Urothelium cell line (cell line): Measurements from ENCODE around the gene TAS2R41.
A peak's percentile ranks its signal among the peaks of the same experiment; 100 is the strongest.

Experiments
- DNase-seq: peaks from one replicate; pipeline ENCODE4 v3.0.0; 2011; ENCODE audit warnings: low spot score, mixed read lengths
- FAIRE-seq: peaks from 2 replicates; lab custom pipeline; 2011; peaks lifted over from hg19 to GRCh38; lab: Jason Lieb, UNC

TAS2R41 gene

DNA sequence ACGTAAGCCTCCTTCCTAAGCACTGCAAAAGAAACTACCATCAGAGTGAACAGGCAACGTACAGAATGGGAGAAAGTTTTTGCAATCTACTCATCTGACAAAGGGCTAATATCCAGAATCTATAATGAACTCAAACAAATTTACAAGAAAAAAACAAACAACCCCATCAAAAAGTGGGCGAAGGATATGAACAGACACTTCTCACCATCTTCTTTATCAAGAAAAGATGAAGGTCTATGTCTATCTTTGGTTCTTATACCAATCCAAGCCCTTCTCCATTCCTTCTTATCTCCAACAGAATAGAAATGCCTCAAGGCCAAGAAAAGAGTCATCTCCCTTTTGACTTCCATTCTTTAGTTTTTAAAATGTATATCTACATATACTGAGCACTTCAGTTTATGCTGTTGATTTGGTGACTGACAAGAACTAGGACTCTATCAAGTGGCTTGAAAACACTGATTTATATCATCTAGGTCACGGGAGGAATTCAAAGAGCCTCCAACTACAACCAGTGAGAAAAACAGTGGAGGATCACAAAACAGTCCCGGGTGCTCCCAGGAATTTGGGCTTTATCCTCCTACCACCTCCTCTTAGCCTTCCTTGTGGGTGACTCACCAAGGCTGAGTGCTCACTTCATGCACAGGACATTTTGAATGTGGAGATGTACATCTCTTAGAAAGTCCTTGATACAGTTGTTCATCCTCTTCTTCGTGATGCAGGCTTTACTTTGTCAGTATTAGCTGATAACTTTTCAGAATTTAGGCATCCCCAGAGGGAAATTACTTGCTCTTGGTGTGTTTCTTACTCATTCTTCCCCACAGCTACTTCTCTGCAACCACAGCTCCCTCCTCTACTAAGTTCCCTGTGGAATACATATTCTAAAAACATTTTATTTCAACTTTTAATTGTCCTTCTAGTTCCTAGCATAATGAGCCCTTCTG is 15.4 kb downstream of the TAS2R41 start:
- no peak for FAIRE-seq
- DNase-seq: peak; percentile 12

DNA sequence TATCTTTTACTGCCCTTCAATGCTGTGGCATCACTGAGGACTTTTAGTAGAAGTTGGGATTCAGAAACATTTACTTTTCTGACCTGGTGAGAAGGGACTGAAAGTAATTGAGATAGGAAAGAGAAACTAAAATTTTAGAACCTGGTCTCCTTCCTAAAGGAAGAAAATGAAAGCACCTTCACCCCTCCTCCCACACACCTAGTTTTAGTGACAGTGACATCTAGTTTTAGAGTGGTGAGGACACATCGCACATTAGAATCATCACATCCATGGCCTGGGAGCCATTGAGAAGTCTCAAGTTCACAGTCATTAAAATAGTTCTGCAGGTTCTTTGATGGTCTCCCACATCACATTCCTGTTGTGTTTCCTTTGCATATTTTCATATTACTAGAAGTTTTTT is 16.1 kb downstream of the TAS2R41 start:
- DNase-seq: no peak
- no peak for FAIRE-seq

DNA sequence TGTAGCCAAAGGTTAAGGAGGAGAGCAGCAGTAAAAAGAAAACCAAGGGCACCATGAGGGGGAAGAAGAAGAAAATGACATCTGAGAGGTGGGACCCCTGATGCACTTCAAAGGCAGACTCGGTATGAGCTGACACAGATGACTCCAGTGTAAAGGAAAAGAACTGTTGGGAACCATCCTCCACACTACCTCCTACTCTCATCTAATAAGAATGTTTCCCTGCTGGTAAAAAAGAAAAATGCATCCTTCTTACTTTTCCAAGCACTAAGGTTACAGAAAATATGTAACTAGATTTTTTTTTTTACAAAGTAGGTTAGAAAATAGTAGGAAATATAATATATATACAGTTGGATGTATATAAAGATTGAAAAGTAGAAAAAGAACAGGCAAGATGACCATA is 16.9 kb downstream of the TAS2R41 start:
- FAIRE-seq (no peak), DNase-seq (no peak)

DNA sequence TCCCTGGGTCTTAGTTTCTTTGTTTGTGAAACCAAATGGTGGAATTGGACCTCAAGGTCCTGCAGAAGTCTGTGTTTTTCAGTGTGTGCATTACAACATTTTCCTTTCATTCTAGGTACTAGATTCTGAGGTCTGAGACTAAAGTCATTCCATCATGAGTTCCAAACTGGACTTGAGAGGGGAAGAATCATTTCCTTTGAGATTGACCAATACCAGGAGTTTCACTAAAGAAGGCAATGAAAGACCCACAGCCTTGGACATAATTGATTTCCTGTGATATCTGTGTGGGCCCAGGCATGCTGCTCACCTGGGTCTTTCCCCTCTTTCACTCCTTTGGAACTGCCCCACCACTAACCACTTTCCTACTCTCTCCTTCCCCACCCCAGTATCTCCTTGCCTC is 18.2 kb downstream of the TAS2R41 start:
- FAIRE-seq (no peak), DNase-seq (no peak)

DNA sequence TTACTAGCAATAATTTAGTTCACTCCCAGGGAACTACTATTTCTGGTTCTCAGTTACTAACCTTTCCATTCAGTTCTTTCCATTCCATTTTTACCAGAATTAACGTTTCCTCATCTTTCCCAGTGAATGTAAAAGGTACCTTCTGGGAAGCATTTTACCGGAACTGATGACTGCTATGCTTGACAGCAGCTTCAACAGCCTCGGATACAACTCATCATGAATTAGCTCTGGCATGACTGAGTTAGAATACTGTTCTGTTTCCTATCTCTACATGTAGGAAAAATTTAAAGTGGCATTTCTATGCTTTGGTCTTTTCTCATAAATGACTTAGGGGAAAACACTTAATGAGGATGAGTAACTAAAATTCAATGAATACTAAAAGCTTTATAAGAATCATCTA is 18.6 kb downstream of the TAS2R41 start:
- no peak for DNase-seq
- FAIRE-seq: no peak

DNA sequence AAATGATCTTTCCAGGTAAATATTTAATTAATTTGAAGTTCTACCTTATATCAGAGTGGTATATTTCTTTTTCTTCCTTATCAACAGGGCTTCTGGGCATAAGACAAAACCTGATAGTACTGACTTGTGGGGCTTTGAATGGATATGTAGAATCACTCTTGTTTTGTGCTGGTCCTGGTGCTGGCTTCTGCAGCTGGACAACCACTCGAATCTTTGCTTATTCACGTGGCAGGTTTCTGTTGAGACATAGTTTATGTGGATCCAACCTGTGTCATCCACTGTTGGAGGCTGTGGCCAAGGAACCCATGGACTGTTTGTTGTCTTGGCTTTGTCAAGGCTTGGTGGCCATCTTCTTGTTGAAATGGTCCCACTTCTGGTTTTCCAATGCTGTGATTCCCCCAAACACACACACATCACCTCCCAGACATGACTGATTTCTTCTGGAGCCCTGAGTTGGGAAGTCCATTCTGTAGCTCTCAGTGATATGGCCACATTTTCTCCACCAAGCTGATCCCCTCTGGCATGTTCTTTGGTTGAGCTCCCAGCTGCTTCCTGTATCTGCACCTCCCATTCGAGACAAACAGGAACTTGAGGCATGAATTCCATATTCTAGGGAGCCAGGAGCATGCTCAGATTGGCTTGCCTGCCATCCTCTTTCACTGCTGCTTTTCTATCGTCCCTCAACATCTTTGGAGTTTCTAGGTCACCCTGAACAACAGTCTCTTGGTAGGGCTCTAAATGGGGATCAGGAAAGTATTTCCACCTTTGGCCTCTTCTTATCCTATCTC is 19.5 kb downstream of the TAS2R41 start:
- no peak for FAIRE-seq

DNA sequence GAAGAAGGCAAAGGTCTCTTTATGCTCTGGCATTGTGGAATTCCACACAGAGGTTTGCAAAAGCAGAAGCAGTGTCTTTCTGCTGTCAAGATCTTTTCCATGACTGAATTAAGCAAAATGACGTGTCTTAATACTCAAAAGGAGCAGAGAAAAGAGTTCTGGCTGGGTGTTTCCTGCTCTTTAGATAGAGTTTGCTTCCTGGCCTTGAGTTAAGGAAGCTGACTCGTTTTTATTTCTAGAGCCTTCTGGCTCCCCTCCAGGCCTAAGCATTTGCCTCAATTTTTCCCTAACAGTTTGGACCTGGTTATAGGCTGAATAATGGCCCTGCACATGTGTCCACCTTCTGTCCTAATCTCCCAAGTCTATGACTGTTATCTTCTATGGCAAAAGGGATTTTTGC is 21.6 kb downstream of the TAS2R41 start:
- FAIRE-seq: no peak
- DNase-seq: no peak

More for the DNA sequence above, 19.5 kb downstream of the TAS2R41 start:
- DNase-seq: no peak

DNA sequence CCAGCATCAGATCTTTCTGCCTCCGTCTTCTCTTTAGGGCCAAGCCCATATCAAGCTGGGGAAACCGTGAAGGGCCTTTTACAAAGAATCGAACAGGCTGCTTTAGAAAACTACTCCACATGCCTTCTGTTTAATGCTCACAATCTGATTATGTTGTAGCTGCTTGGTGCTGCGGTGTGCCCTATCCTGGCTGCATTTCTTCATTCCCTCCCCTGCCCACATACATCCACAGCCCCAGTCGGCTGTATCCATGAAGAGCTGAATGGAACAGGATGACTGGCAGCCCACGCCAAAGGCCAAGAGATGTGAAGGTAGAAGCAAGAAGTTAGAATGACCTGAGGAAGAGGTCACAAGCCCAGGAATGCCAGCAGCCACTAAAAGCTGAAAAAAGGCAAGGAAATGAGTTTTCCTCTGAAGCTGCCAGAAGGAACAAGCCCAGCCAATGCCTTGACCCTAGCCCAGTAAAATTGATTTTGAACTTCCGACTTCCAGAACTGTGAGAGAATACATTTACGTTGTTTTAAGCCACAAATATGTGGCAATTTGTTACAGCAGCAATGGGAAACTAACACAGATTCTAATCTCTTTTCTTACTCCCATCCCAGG is 22.2 kb downstream of the TAS2R41 start:
- FAIRE-seq (no peak), DNase-seq (no peak)

DNA sequence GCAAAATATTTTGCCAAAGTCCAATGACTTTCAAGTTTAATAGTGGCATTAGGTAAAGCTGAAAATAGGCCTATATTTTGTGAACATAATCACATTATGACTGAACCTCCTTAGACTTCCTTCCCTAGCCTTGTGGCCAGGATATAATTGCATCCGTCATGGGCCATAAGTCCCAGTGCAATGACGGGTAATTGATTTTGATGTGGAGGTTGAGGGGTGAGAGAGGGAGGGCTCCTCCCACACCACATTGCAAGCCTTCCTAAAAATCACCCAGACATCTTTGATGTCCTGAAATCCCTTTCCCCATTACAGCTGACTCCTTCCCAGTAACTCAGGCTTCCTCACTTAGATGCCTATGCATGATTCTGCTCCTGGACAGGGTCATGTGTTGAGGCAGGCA is 25.6 kb downstream of the TAS2R41 start:
- no peak for FAIRE-seq
- no peak for DNase-seq

DNA sequence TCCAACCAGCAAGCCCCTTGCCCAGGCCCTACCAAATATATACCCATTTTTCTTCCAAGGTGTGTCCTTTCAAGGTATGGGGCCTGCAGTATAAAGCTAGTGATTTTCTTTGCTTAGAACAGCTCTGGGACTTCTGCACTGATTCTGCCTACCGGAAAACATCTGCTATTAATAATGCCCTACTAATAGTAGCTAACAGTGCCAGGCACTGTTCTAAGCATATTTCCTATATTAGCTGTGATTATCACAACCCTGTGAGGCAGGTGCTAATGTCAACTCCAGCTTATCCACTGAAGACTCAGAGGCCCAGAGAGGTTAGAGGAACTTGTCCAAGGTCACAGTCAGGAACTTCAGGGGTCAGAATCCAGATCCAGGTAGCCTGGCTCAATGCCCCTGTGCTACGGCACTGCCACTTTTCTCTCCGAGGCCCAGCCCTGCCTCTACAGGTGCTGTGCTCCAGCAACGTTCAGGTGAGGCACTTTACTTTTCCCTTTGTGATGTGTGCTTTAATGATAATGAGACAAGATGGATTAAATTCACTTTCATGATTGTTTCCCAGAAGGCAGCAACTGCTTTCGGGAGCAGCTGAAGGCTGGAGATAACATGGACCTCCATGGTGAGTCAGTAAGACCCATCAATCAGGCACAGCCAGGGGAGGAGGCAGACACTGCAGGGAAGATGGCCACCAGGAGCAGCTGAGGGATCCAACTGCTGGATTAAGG is 26.7 kb downstream of the TAS2R41 start:
- DNase-seq (no peak), FAIRE-seq (no peak)

DNA sequence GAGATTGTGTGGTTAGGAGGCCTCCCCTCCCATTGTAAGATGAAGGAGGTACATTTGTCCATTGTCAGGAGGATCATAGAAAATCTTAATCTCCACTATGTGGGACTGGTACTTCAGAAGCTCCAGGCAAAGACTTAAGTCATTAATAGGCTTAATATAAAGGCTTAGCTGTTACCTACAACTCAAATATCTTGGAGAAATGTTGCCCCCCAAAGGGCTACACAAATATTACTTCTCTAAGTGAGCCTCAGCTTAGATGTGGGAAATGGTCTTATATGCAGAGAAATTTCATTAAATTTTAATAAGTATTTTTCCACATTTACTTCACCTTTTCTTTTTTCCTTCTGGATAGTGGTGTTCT is 27.2 kb downstream of the TAS2R41 start:
- FAIRE-seq: no peak
- DNase-seq: no peak

DNA sequence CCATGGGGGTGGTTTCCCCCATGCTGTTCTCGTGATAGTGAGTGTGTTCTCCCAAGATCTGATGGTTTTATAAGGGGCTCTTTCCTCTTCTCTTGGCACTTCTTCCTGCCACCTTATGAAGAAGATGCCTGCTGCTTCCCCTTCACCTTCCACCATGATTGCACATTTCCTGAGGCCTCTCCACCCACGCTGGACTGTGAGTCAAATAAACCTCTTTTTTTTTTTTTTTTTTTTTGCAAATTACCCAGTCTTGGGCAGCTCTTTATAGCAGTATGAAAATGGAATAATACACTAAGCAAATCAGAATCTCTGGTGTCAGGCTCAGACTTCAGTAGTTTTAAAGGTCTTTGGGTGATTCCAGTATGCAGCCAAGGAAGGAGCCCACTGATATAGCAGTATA is 28.2 kb downstream of the TAS2R41 start:
- FAIRE-seq (no peak), DNase-seq (no peak)

DNA sequence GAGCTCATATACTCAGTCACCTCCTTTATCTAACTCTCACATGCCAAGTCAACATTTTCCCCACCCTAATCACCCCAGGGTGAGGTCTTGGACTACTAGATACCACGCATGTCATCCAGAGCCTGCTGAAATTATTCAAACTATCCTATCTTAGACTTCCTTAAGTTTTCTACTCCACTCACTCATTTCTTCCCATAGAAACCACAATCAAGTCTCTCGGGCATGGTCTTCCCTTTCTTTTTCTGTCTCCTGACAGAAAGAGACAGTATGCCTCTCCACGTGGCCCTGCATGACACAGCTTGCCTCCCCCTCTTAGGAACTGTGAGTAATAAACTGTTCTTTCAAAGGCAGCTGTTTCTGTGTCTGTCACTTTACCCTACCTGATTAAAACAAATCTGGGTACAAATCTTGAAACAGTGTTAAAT is 29.4 kb downstream of the TAS2R41 start:
- DNase-seq (no peak), FAIRE-seq (no peak)

DNA sequence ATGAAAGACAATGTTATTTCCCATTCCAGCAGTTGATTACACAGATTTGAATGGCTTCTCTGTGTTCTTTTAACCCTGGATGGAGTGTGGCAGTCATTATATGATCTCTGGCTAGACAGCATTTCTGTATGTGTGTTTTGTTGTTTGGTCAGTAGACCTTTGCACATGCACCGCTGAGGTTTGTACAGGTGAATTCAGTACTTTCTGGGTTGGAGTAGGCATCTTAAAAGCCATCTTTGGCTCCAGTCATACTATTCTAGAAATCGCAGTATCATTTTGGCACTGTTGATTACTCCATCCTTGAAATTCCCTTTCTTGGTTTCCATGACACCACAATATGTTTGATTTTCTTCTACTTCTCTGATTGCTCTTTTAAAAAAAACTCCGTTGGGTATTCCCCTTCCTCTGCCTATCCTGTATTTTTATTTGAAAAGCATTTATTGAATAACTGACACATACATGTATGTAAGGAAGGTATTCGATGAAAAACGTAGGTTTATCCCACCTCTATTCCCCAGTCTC is 29.9 kb downstream of the TAS2R41 start:
- no peak for FAIRE-seq
- DNase-seq: no peak

DNA sequence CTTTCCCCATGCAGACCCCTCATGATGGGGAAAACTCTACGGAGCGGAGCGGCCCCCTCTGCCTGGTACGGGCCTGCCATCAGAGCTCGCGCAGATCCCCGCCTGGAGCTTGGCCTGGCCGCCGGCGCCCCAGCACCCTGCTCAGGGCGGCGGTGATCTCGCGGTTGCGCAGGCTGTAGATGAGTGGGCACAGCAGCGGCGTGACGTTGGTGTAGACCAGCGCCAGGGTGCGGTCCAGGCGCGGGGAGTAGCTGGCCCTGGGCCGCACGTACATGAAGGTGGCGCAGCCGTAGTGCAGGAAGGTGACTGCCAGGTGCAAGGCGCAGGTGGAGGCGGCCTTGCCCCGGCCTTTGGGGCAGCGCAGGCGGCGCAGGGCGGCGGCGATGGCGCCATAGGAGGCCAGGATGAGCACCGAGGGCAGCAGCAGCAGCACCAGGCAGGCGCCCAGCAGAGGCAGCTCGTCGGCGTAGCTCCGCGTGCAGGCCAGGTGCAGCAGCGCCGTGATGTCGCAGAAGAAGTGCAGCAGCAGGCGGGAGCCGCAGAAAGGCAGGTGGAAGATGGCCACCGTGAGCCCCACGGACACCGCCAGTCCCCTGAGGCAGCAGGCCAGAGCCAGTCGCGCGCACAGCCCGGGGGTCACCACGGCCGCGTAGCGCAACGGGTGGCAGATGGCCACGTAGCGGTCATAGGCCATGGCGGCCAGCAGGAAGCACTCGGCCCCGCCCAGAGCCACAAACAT is 33.4 kb downstream of the TAS2R41 start:
- FAIRE-seq: no peak

DNA sequence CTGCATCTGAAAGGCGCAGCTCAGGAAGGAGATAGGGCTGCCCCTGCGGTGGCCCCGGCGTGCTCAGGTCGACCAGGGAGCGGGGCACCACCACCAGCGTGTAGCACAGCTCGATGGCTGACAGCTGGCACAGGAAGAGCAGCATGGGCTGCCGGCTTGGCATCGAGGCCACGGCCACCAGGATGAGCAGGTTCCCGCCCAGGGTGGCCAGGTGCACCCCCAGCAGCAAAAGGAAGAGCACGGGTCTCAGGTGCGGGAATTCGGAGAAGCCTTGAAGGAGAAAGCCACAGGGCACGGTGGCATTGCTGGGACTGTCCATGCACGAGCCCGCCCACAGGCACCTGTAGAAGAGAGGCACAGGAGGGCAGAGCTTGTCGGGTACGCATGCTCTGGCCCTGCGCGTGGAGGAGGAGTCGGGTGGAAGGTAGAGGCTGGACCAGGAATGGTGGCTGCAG is 33.9 kb downstream of the TAS2R41 start:
- DNase-seq (no peak), FAIRE-seq (no peak)

More for the DNA sequence above, 33.4 kb downstream of the TAS2R41 start:
- no peak for DNase-seq

DNA sequence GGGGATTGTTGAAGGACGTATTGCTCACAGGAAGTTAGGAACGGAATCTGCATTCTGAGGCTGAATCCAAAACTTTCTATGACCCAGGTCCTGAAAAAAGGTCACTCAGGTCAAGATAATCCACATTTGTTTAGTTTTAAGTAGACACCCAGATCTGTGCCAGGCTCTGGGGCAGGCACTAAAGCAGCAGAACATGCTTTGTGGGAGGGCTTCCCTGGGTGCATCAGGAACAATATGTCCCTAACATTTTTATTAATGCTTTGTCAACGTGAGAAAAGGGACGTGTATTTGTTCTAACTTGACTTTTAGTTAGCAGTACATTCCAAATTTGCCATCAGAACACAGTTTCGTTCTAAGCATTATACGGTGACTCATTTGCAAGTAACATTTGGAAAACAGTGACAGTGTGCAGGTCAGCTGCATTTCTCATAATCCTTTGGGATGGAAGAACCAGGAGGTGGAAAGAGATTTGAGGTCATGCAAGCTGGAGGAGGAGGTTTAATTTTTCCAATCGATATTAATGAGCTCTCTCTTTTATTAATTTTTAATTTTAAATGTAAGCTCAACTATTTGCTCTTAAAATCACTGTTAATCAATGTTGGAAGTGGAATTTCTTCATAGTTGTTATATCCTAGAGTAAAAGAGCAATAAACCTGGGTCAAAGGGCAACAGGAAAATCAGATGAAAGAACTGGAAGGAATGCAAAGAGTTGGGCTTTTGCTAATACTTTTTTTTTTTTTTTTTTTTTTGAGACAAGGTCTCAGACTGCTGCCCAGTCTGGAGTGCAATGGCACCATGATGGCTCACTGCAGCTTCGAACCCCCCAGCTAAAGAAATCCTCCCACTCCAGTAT is 35.0 kb downstream of the TAS2R41 start:
- FAIRE-seq (no peak), DNase-seq (no peak)

DNA sequence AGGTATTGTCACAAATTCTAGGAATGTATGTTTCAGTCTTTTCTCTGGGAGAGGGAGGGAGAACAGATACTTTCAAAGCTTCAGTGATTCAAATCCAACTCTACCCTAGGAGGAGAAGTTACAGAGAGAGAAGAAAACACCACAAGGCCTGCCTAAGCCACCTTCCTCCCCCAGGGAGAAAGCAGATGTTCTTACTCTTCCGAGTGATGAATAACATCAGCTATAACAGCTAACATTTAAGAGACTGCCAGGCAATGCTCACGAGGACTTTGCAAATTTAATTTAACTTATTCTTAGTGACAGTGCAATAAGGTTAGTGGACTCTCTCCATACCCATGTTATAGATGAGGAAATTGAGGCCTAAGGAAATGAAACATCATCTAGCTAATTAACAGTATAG is 36.8 kb downstream of the TAS2R41 start:
- FAIRE-seq: no peak
- no peak for DNase-seq
